CD4-positive, alpha-beta T cell treated with Interferon alpha-2 for 1 hour (primary cell): ENCODE data around the gene IER2.
"Not testable (repeated sequence)": the region's sequence is repeated elsewhere in the genome, so short reads cannot be mapped to it uniquely, and the experiment has no call there.

Source experiments
- DNase-seq, 2 donors: peaks; one replicate each; pipeline ENCODE4 v3.0.0-alpha.2; 2020 to 2022

IER2 gene

DNA sequence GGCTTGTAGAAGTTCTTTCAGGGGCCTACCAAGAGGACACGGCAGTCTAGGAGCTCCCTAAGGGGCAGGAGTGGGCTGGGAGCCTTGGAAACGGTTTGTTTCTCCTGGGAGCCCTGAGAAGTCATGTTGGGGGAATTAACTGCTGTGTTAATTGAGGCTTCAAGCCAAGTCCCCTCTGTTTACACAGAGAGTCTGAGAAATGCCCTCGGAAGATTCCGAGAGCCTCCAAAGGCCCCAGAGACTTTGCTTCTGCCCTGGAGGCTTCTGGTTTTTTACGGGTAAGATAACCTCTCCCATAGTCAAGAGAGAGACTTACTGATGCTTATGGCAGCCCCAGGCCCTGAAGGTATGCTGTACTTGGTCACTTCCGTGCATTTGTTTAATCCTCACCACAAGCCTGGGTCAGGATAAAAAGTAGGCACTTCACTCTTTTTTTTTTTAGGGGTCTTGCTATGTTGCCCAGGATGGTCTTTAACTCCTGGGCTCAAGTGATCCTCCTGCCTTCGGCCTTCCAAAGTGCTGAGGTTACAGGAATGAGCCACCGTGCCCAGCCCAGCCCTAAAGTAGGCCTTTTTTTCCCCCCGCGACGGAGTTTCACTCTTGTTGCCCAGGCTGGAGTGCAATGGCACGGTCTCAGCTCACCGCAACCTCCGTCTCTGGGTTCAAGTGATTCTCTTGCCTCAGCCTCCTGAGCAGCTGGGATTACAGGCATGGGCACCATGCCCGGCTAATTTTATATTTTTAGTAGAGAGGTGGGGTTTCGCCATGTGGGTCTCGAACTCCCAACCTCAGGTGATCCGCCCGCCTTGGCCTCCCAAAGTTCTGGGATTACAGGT is 15.2 kb downstream of the IER2 start:
- no peak for DNase-seq

DNA sequence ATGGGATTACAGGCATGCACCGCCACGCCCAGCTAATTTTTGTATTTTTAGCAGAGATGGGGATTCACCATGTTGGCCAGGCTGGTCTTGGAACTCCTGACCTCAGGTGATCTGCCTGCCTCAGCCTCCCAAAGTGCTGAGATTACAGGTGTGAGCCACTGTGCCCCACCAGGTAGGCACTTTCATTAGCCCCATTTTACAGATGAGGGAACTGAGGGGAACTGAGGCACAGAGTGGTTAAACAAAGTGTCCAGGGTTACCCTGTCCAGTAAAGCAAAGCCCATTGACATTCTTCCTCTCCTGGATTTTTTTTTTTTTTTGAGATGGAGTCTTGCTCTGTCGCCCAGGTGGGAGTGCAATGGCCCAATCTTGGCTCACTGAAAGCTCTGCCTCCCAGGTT is 15.9 kb downstream of the IER2 start:
- not testable (repeated sequence) for DNase-seq

DNA sequence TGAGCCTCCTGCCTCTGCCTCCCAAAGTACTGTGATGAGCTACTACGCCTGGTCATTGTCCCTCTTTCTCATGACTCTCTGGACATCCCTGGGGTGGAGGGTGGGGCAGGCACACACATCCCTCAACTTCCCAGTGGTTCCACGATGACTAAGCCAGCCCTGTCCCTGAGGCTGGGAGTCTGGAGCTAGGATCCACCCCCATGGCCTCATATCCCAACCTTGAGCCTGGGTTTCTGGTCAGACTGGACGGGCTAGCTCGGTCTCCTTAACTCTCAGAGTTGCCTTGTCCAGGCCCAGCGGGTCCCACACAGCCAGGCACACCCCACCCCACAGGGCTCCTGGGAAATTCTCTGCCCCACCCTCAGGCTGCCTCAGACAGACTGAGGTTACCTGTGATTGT is 19.6 kb downstream of the IER2 start:
- DNase-seq, result no peak

DNA sequence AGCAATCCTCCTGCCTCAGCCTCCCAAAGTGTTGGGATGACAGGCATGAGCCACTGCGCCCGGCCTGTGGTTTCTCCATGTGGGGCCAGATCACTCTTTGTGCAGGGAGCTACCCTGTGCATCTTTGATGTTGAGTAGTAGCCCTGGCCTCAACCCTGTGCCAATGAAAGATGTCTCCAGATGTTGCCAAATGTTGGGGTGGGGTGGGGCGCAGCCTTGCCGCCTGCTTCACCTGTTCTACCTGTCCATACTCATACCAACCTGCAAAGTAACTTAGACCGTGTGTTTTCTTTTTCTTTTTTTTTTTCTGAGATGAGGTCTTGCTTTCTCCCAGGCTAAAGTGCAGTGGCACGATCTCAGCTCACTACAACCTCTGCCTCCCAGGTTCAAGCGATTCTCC is 20.9 kb downstream of the IER2 start:
- DNase-seq, result no peak

DNA sequence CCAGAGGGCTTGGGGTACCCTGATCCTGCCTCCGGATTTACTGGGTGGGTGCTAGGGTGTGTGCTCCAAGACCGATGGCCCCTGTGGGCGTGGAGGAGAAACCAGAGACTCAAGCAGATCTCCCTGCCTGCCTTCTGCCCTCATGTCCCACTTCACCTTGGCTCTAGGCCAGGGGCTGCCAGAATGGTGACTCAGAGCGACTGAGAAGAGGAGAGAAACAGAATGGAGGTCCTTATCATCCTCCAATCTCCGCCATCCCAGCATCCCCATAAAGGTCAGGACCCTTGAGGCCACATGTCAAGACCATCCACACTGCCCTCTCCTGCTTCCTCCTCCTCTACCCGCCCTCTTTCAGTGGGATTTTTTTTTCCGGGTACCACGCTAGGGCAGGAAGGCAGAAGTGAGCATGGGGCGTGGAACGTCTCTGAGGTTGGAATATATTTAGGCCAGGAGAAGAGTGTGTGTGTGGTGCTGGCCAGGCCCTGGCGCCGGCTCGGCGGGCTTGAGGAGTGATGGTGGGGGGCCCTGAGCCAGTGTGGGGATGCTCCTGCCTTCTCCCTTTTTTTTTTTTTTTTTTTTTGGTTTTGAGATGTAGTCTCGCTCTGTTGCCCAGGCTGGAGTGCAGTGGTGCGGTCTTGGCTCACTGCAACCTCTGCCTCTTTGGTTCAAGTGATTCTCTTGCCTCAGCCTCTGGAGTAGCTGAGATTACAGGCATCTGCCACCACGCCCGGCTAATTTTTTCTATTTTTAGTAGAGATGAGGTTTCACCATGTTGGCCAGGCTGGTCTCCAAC is 22.3 kb downstream of the IER2 start:
- DNase-seq, result peak; percentile 69 to 77

DNA sequence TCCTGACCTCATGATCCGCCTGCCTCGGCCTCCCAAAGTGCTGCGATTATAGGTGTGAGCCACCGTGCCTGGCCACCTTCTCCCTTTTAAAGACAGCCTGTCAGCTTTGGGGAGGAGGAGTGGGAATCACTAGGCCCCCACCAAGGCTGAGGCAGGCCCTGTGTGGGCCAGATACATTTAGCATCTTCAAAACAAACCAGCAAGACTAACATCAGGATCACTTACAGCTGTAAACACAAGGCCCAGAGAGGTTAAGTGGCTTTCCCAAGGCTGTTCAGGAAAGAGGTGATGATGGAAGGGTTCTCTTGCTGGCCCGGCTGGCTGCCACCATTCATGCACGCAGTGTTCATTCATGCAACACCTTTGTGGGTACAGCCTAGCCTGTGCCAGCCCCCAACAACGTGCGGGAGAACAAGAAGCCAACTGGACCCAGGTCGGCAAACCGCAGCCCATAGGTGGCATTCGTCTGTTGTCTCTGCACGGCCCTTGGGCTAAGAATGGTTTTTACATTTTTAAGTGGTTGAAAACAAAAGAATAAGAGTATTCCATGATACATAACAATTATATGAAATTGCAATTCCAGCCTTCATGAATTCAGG is 23.0 kb downstream of the IER2 start:
- no peak for DNase-seq

DNA sequence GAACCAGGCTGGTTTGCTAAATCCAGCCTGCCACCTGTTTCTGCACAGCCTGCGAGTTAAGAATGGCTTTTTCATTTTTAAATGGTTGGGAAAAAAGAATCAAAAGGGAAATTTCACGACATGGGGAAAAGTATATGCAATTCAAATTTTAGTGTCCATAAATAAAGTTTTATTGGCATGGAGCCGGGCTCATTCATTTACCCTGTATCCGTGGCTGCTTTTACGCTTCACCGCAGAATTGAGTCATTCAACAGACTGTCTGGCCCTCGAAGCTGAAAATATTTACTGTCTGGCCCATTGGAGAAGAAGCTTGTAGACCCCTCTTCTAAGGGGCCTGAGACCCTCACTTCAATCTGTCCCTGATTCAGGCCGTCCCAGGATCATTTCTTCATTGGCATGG is 26.1 kb downstream of the IER2 start:
- DNase-seq, result no peak

DNA sequence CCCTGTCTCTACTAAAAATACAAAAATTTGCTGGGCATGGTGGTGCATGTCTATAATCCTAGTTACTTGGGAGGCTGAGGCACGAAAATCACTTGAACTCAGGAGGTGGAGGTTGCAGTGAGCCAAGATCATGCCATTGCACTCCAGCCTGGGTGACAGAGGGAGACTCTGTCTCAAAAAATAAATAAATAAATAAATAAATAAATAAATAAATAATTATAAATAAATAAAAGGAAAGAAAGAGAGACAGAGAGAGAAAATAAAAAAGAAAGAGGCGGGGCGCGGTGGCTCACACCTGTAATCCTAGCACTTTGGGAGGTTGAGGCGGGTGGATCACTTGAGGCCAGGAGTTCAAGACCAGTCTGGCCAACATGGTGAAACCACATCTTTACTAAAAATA is 27.4 kb downstream of the IER2 start:
- DNase-seq, result not testable (repeated sequence)

DNA sequence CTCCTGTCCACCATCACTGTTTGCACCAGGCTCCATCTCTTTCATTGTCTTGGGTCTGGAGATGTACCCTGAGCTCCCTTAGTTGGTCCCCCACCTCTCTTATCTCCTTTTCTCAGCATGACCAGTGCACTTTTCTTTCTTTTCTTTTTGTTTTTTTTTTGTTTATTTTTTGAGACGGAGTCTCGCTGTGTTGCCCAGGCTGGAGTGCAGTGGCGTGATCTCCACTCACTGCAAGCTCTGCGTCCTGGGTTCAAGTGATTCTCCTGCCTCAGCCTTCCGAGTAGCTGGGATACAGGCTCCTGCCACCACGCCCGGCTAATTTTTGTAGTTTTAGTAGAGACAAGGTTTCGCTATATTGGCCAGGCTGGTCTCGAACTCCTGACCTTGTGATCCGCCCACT is 28.1 kb downstream of the IER2 start:
- not testable (repeated sequence) for DNase-seq

DNA sequence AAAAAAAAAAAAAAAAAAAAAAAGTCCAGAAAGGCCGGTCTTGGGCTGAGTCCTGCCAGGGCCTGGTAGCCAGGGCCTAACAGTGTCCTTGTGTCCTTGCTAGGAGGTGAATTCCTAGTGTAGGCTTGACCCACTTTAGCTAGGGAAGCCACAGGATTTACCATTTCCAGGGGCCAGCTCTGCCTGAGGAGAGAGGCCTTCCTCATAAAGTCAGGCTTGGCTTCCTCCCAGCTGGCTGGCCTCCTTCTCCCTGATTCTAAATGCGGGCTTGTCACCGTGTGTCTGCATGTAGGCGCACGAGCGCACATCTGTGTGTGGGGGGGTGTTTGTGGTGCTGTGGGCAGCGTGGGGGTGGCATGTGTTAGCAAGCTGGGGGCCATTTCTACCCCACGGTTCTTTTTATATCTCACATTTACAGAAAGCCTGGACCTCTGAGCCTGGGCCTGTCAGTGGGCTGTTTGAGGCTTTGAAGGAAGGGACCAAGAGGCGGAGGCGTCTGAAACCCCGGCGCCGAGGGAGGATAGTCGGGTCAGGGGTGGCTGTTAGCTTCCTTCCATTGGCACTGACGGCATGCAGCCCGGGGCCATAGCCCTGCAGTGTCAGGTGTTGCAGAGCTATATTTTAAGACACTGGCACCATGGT is 31.7 kb downstream of the IER2 start:
- DNase-seq, result peak; percentile 37 to 49

DNA sequence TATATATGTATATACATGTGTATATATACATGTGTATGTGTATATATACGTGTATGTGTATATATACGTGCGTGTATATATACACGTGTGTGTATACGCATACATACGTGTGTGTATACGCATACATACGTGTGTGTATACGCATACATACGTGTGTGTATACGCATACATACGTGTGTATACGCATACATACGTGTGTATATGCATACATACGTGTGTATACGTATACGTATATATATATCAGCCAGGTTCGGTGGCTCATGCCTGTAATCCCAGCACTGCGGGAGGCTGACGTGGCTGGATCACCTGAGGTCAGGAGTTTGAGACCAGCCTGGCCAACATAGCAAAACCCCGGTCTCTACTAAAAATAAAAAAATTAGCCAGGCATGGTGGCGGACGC is 34.7 kb downstream of the IER2 start:
- DNase-seq, result not testable (repeated sequence)

DNA sequence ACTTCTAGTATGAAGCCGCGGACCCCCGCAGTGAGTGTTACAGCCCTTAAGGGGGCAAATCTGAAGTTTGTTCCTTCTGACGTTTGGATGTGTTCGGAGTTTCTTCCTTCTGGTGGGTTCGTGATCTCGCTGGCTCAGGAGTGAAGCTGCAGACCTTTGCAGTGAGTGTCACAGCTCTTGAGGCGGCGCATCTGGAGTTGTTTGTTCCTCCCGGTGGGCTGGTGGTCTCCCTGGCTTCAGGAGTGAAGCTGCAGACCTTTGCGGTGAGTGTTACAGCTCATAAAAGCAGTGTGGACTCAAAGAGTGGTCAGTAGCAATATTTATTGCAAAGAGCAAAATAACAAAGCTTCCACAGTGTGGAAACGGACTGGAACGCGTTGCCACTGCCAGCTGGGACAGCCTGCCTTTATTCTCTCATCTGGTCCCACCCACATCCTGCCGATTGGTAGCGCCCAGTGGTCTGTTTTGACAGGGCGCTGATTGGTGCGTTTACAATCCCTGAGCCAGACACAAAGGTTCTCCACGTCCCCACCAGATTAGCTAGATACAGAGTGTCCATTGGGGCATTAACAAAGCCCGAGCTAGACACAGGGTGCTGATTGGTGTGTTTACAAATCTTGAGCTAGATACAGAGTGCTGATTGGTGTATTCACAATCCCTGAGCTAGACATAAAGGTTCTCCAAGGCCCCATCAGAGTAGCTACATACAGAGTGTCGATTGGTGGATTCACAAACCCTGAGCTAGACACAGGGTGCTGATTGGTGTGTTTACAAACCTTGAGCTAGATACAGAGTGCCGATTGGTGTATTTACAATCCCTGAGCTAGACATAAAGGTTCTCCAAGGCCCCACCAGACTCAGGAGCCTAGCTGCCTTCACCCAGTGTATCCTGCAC is 35.8 kb downstream of the IER2 start:
- DNase-seq, result not testable (repeated sequence)

DNA sequence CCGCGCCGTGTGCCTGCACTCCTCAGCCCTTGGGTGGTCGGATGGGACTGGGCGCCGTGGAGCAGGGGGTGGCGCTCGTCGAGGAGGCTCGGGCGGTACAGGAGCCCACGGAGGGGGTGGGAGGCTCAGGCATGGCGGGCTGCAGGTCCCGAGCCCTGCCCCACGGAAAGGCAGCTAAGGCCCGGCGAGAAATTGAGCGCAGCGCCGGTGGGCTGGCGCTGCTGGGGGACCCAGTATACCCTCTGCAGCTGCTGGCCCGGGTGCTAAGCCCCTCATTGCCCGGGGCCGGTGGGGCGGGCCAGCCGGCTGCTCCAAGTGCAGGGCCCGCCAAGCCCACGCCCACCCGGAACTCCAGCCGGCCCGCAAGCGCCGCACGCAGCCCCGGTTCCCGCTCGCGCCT is 36.5 kb downstream of the IER2 start:
- DNase-seq, result not testable (repeated sequence)

DNA sequence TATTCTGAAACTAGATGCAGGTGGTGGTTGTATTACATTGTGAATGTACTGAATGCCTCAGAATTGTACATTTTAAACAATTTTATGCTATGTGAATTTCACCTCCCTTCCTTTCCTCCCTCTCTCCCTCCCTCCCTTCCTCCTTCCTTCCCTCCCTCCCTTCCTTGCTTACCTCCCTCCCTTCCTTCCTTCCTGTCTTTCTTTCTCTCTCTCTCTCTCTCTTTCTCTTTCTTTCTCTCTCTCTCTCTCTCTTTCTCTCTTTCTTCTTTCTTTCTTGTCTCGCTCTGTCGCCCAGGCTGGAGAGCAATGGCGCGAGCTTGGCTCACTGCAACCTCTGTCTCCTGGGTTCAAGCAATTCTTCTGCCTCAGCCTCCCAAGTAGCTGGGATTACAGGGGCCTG is 37.2 kb downstream of the IER2 start:
- DNase-seq, result no peak

DNA sequence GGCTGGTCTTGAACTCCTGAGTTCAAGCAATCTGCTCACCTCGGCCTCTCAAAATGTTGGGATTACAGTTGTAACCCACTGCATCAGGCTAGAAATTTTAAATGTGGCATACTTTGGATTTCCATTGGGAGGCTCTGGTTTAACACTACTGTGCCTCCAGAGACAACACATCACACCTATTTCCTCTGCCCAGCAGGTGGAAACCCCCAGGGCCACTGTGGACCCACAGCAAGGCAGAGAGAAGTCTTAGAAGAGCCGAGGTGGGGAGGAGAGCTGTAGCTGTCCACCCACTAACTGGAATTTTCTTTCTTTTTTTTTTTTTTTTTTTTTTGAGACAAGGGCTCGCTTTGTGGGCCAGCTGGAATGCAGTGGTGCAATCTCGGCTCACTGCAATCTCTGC is 39.4 kb downstream of the IER2 start:
- DNase-seq, result no peak

DNA sequence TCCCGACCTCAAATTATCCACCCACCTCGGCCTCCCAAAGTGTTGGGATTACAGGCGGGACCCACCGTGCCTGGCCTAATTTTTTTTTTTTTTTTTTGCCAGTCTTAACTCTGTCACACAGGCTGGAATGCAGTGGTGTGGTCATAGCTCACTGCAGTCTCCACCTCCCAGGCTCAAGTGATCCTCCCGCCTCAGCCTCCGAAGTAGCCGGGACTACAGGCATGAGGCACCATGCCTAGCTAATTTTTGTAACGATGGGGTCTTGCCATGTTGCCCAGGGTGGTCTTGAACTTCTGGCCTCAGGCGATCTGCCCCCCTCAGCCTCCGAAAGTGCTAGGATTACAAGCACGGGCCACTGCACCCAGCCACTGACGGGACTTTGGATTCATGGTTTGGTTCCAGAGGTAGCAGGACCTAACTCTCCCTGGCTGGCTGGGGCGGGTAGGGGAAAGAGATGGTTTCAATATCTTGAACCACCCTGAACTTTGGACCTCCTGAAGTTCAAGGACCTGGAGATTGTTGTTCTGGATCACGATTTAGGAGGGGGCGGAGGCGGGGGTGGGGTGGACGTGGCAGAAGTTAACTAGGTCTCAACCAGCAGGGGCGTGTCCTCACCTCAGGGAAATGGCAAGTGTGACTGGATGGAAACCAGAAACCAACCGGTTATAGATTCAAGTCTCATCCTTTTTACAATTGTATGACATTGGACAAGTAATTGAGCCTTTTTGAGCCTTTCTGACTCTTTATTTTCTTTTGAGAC is 40.8 kb downstream of the IER2 start:
- no peak for DNase-seq

DNA sequence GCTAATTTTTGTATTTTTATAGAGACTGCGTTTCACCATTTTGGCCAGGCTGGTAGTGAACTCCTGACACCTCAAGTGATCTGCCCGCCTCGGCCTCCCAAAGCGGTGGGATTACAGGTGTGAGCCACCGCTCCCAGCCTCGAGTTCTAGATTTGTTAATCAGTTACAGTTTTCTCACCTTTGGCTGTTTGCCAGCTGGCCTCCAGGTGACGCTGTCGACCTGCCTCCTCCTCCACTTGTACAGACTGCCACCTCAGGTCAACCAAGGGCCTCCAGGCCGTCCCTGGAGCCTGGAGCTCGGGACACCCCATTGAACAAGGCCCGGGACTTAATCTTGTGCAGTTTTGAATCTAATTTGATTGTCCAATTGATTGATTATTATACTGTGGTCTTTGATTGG is 45.5 kb downstream of the IER2 start:
- peak; percentile 51 to 77 for DNase-seq

DNA sequence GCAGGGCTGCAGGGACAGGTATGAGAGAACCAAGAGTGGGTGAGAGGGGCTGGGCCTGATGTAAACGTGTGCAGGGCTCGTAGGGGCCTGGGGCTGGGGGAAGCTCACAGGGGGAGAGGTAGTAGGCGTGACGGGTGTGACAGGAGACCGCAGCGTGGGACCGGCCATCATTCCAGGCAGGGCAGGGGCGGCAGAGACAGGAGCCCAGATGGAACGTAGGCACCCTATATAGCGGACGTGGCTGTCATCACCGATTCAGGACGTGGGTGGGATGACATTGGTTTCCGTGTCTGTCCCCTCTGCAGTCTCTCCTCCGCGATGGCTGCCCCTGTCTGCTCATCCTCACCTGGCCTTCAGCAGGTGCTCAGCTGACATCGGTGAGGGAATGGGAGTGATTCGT is 48.4 kb downstream of the IER2 start:
- no peak for DNase-seq

DNA sequence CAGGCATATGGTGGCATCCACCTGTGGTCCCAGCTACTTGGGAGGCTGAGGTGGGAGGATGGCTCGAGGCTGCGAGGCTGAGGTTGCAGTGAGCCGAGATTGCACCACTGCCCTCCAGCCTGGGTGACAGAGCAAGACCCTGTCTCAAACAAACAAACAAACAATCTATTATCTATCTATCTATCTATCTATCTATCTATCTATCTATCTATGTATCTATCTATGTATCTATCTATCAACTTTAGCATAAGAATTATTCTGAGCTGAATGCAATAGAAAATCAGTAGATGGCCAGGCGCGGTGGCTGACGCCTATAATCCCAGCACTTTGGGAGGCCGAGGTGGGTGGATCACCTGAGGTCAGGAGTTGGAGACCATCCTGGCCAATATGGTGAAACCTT is 51.9 kb downstream of the IER2 start:
- not testable (repeated sequence) for DNase-seq
